K562 (cell line): ENCODE results near the gene CENPU.
"Not testable (repeated sequence)": the region's sequence is repeated elsewhere in the genome, so short reads cannot be mapped to it uniquely, and the experiment has no call there.

Experiments used
- CBX2 ChIP-seq: fragments of 200-600 bp; sonication (generic); IDR thresholded peaks from one replicate; pipeline ENCODE4 v1.6.1; 2012; ENCODE audit warnings: mild to moderate bottlenecking, low read length, inconsistent platforms; ENCODE audit not compliant: insufficient read depth, poor library complexity, severe bottlenecking
- CHD1 ChIP-seq: fragments of 200-600 bp; sonication (generic); IDR thresholded peaks from one replicate; pipeline ENCODE4 v1.6.1; 2012; ENCODE audit warnings: mild to moderate bottlenecking, moderate library complexity, low read length, inconsistent platforms
- CREB1 ChIP-seq, 2 experiments: sonication (generic) in 1 of 2; formaldehyde crosslinking in 1 of 2; IDR thresholded peaks; 2 replicates each; pipeline versions ENCODE4 v1.6.1 to v1.8.0; 2012 to 2022; ENCODE audit warnings: inconsistent platforms in 1 of 2, mild to moderate bottlenecking in 1 of 2, missing genetic modification reagents in 1 of 2, moderate library complexity in 1 of 2
- E2F1 ChIP-seq: sonication (generic); formaldehyde crosslinking; IDR thresholded peaks from 2 replicates; pipeline ENCODE4 v1.8.1; 2023; ENCODE audit warnings: mild to moderate bottlenecking, missing genetic modification reagents, moderate library complexity
- HDAC2 ChIP-seq: fragments of 450-650 bp; IDR thresholded peaks from 2 replicates; pipeline ENCODE4 v1.6.1; 2016; ENCODE audit warnings: mild to moderate bottlenecking
- KHSRP ChIP-seq: fragments of 450-650 bp; IDR thresholded peaks from 2 replicates; pipeline ENCODE4 v1.6.1; 2017
- PHB2 ChIP-seq: fragments of 450-650 bp; IDR thresholded peaks from 2 replicates; pipeline ENCODE4 v1.6.1; 2017; ENCODE audit warnings: low read depth
- SP1 ChIP-seq: sonication (generic); formaldehyde crosslinking; IDR thresholded peaks from 2 replicates; pipeline ENCODE4 v1.8.1; 2022; ENCODE audit warnings: mild to moderate bottlenecking, missing genetic modification reagents
- TAF1 ChIP-seq: IDR thresholded peaks from 2 replicates; pipeline ENCODE4 v1.6.1; 2011; ENCODE audit warnings: mild to moderate bottlenecking, low read length, moderate library complexity; ENCODE audit not compliant: insufficient read depth, control insufficient read depth, severe bottlenecking; ENCODE audit errors: extremely low read depth
- TFE3 ChIP-seq: fragments of 450-650 bp; formaldehyde crosslinking; IDR thresholded peaks from 2 replicates; pipeline ENCODE4 v1.4.0; 2020; ENCODE audit warnings: mild to moderate bottlenecking, mixed read lengths
- THRB ChIP-seq: fragments of 450-650 bp; formaldehyde crosslinking; conservative IDR thresholded peaks from 2 replicates; pipeline ENCODE4 v1.4.0; 2022; ENCODE audit warnings: mild to moderate bottlenecking, missing genetic modification characterization

GRCh38 chr4:184739575-184739974 lies 5.7 kb upstream of the CENPU start:
- not testable (repeated sequence) for TF ChIP-seq CBX2; E2F1; CHD1; CREB1 (IDR thresholded peaks at IDR 0.05); CREB1 (CRISPR knock-in tag; IDR thresholded peaks at IDR 0.05); HDAC2; KHSRP; SP1 (CRISPR knock-in tag); PHB2; THRB (CRISPR knock-in tag); TFE3 (CRISPR knock-in tag); TAF1
